22Rv1 (cell line): ENCODE measurements around the gene SLC26A4.

Experiments
- CTCF ChIP-seq: fragments of 450-650 bp; IDR thresholded peaks from 2 replicates; pipeline ENCODE4 v1.5.1; 2017; ENCODE audit warnings: mild to moderate bottlenecking
- ZFX ChIP-seq: fragments of 450-650 bp; IDR thresholded peaks from 2 replicates; pipeline ENCODE4 v1.6.1; 2017; ENCODE audit warnings: antibody characterized with exemption, borderline replicate concordance

- TF ChIP-seq CTCF (no peak), ZFX (no peak)
These were observed 85.4 kb downstream of the SLC26A4 start for GRCh38 chr7:107746006-107746405.
